Stimulated activated naive CD8-positive, alpha-beta T cell treated with anti-CD3 and anti-CD28 coated beads, Interleukin-15, amount 100 ng/mL, for 72 hours (primary cell): ENCODE data around the gene HTRA1.

Source experiments
- ATAC-seq: fragments of 150-1000 bp; cut with Tn5 transposase; 2 replicates; pipeline ENCODE4 v1.10.0; 2021; ENCODE audit warnings: mild to moderate bottlenecking, moderate library complexity
- DNase-seq, 2 donors: peaks; one replicate each; pipeline ENCODE4 v3.0.0; 2021 to 2022
- H3K27ac Mint-ChIP-seq, 2 donors: one replicate each; pipeline ENCODE4 v1.8.0; 2022; ENCODE audit warnings: mild to moderate bottlenecking in 2 of 2, mixed read lengths in 2 of 2, moderate library complexity in 2 of 2
- H3K27me3 Mint-ChIP-seq: one replicate; pipeline ENCODE4 v1.8.0; 2022; ENCODE audit warnings: mixed read lengths
- H3K4me1 Mint-ChIP-seq: one replicate; pipeline ENCODE4 v1.8.0; 2022; ENCODE audit warnings: mild to moderate bottlenecking, mixed read lengths
- H3K4me3 Mint-ChIP-seq, 2 donors: one replicate each; pipeline ENCODE4 v1.8.0; 2022; ENCODE audit warnings: mild to moderate bottlenecking in 2 of 2, mixed read lengths in 2 of 2, moderate library complexity in 1 of 2
- H3K9me3 Mint-ChIP-seq, 2 donors: one replicate each; pipeline ENCODE4 v1.8.0; 2022; ENCODE audit warnings: mixed read lengths in 2 of 2

HTRA1 gene

GRCh38 chr10:122463466-122464249, 2.3 kb downstream of the HTRA1 start:
- peaks cover 29% of the 10 kb centered on the region for H3K4me1 Mint-ChIP-seq
- DNase-seq (no peak), ATAC-seq (no peak)
- no peak overlapping the region for H3K4me3 Mint-ChIP-seq
- H3K9me3 Mint-ChIP-seq = no peaks in the 10 kb centered on the region
- peaks cover 89% of the 10 kb centered on the region for H3K27me3 Mint-ChIP-seq
- H3K27ac Mint-ChIP-seq = peak overlapping the region in 1 of 2 donors; percentile 3

- ATAC-seq = no peak
- H3K9me3 Mint-ChIP-seq = no peaks in the 10 kb centered on the region
- no peak for DNase-seq
- no peak overlapping the region for H3K4me3 Mint-ChIP-seq
- peaks cover 26% of the 10 kb centered on the region for H3K4me1 Mint-ChIP-seq
- peaks cover 89% of the 10 kb centered on the region for H3K27me3 Mint-ChIP-seq
- no peak overlapping the region for H3K27ac Mint-ChIP-seq
These were observed 2.8 kb downstream of the HTRA1 start for GRCh38 chr10:122464250-122464510.

- H3K4me1 Mint-ChIP-seq = peaks cover 22% of the 10 kb centered on the region
- H3K27me3 Mint-ChIP-seq = peaks cover 89% of the 10 kb centered on the region
- H3K27ac Mint-ChIP-seq = no peak overlapping the region
- DNase-seq = no peak
- no peak overlapping the region for H3K4me3 Mint-ChIP-seq
- ATAC-seq = no peak
- H3K9me3 Mint-ChIP-seq = no peaks in the 10 kb centered on the region
These were observed 3.2 kb downstream of the HTRA1 start for GRCh38 chr10:122464586-122464985.

- Mint-ChIP-seq H3K4me1 (peaks cover 14% of the 10 kb centered on the region), H3K27me3 (peaks cover 89% of the 10 kb centered on the region), H3K9me3 (no peaks in the 10 kb centered on the region), H3K27ac (no peak overlapping the region), H3K4me3 (no peak overlapping the region)
- DNase-seq = no peak
- no peak for ATAC-seq
These were observed 4.2 kb downstream of the HTRA1 start for GRCh38 chr10:122465401-122466040.

DNA sequence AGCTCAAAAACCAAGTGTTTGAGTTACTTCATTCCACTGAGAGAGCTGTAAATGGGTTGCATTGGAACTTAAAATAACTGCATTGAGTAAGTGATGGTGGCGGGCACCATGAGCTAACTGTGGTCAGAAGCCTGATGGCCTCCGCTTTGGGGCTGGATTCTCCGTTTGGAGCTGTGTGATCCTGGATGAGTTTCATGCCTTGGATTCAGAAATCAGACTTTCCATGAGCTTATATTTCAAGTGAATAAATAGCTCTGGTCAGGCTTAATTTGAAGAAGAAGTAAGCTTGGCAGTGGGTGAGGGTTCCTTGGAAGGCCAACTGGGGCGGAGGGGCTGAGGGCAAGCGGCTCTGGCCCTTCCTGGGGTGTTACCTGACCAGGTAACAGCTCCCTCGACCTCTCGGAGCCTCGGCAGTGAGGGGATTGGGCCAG, 5.6 kb downstream of the HTRA1 start:
- peaks cover 9% of the 10 kb centered on the region for H3K4me1 Mint-ChIP-seq
- H3K27ac Mint-ChIP-seq = no peak overlapping the region
- no peak for ATAC-seq
- H3K9me3 Mint-ChIP-seq = no peaks in the 10 kb centered on the region
- peaks cover 96% of the 10 kb centered on the region for H3K27me3 Mint-ChIP-seq
- DNase-seq = no peak
- H3K4me3 Mint-ChIP-seq = no peak overlapping the region

- no peak for DNase-seq
- H3K27me3 Mint-ChIP-seq = peaks cover 90% of the 10 kb centered on the region
- no peak overlapping the region for H3K27ac Mint-ChIP-seq
- no peaks in the 10 kb centered on the region for H3K9me3 Mint-ChIP-seq
- no peak overlapping the region for H3K4me3 Mint-ChIP-seq
- H3K4me1 Mint-ChIP-seq = peaks cover 4% of the 10 kb centered on the region
- ATAC-seq = no peak
These were observed 6.3 kb downstream of the HTRA1 start for GRCh38 chr10:122467701-122468100.

DNA sequence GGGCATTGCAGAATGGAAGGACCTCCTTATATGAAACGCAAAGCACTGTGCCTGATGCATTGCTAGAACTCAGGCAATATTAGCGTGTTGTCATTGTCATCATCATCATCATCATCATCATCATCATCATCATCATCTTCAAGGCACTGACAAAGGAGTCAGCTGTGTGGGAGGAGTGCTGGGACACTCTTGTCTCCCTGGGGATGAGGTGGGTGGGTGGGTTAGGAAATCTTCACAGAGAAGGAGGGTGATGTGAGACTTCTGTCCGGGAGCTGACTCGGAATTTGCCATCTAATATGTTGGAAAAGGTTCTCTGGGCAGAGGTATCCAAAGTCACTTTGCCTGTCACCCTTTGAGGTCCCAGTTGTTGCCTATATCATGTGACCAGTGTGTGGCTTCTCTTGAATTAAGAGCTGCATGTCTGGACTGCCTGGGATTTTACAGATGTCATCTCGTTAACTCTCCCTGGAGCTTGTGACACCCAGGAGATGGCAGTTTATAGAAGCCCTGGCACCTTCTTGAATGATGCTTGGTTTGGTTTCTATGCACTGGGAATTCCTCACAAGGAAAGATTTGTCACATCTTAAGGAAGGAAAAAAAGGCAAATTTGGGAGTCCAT, 7.1 kb downstream of the HTRA1 start:
- no peaks in the 10 kb centered on the region for H3K9me3 Mint-ChIP-seq
- H3K4me1 Mint-ChIP-seq = no peaks in the 10 kb centered on the region
- H3K4me3 Mint-ChIP-seq = no peak overlapping the region
- DNase-seq (no peak), ATAC-seq (no peak)
- no peak overlapping the region for H3K27ac Mint-ChIP-seq
- H3K27me3 Mint-ChIP-seq = peaks cover 82% of the 10 kb centered on the region

DNA sequence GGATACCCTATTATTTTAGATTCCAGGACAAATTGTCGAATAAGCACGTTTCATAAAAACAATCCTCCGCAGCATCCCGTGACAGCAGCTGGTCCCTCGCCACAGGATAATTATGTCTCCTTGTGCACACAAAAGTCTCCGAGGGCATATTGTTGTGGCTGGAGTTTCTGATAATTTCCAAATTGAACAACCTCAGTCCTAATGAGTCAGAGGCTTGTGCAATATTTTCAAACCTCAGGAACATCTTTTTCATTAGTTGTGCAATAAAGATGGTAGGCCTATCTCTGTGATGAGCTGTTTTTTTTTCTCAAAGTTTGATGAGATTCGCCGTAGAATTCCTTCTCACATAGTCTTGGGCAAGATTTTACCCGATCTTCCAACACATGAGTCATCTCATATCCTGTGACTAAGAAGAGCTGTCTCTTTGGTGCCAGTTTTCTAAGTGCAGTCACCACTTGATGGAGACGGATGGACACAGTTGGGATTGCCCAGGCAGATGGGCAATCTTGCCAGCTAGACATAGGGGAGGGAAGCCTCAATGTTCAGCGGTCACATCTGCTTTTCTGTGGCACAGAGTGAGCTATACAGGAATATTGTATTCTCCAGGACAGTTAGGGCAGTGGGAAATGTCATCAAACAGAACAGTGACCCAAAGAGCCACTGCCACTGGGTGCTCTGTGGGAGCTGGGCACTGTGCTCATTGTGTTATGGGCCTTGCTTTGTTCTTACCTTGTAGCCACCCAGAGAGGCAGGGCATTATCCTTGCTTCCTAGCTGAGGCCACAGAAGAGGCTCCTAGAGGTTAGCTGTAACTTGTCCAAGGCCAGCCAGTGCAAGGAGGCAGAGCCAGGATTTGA, 7.8 kb downstream of the HTRA1 start:
- Mint-ChIP-seq H3K27me3 (peaks cover 79% of the 10 kb centered on the region), H3K4me3 (no peak overlapping the region), H3K4me1 (peaks cover 4% of the 10 kb centered on the region), H3K9me3 (no peaks in the 10 kb centered on the region), H3K27ac (no peak overlapping the region)
- ATAC-seq = no peak
- DNase-seq = no peak

GRCh38 chr10:122469848-122470247, 8.5 kb downstream of the HTRA1 start:
- peaks cover 11% of the 10 kb centered on the region for H3K4me1 Mint-ChIP-seq
- H3K9me3 Mint-ChIP-seq = no peaks in the 10 kb centered on the region
- ATAC-seq = no peak
- H3K4me3 Mint-ChIP-seq = no peak overlapping the region
- peaks cover 79% of the 10 kb centered on the region for H3K27me3 Mint-ChIP-seq
- no peak for DNase-seq
- H3K27ac Mint-ChIP-seq = no peak overlapping the region

DNA sequence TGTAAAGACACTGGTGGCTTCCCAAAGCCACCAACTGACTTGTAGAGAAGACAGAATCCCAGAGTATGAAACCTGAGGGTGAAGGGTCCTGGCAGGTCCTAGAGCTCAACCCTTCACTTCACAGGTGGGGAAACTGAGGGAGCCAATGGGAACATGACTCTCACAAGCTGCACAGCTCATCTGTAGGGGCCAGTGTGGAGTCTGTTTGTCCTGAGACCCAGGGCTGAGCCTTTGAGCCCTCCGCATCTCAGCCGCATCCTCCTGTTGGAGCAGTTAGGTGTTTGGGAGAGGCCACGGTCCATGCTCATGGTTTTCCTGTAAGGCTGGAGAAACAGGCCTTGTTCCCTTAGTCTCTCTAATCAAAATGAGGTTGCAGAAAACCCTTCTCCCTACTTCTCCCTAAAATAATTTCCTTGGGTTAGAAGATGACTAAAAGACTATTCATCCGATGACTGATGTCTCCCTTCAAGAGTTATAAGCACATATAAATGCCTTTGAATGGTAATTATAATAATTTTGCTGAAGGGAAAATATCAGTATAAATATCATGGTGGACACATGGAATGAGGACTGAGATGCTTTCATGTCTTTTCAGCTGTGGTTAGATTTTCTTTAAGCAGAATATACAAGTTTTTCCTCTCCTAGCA, 10.3 kb downstream of the HTRA1 start:
- H3K9me3 Mint-ChIP-seq = no peaks in the 10 kb centered on the region
- DNase-seq (no peak), ATAC-seq (no peak)
- H3K27me3 Mint-ChIP-seq = peaks cover 77% of the 10 kb centered on the region
- H3K4me3 Mint-ChIP-seq = no peak overlapping the region
- no peak overlapping the region for H3K27ac Mint-ChIP-seq
- peaks cover 16% of the 10 kb centered on the region for H3K4me1 Mint-ChIP-seq

DNA sequence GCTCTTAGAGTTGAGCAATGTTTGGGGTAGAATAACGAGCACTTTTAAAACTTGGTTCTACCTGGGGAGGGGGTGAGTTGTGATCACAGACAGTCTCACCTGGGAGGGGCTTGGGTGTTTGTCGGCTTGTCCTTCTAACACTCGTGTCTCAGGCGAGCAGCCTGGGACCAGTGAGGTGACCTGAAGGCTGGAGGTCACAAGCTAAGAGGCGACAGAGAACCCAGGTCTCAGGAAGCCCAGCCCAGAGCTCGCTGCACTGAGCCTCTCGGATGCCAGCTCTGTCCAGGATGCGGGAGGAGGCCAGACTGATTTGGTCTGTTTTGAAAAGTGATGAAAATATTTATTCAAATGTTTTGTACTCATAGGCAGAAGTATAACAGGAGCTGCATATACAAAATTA, 11.8 kb downstream of the HTRA1 start:
- ATAC-seq (no peak), DNase-seq (no peak)
- Mint-ChIP-seq H3K4me1 (peaks cover 16% of the 10 kb centered on the region), H3K27me3 (peaks cover 63% of the 10 kb centered on the region), H3K4me3 (no peak overlapping the region), H3K9me3 (no peaks in the 10 kb centered on the region), H3K27ac (no peak overlapping the region)

DNA sequence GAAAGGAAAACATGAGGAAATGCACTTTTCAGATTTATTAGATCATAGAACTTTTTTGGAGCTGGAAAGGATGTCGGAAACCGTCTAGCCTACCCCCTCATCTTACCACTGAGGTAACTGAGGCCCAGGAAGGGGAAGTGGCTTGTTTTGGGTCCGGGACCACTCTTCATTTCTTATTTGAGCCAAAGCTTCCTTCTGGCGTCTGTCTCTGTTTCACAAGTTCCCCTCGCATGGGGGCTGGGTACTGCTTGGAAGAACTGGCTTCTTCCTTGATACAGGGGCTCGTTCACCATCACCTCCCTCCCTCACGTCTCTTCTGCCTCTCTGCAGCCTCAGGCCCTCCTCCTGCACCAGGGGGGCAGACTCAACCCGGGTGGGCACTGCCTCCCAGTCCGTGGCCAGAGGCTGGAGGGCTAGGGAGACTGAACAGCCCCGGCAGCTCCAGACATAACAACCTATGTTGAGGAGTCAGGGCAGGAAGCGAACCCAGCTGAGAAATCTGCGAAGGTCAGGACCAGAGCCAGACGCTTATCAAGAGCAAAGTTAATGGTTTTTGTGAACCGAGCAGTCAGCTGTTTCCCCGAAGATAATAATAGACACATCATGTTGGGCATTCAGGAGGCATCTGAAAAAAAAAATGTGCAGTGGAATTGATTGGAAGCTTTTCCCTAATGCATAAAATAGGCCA, 12.9 kb downstream of the HTRA1 start:
- H3K4me1 Mint-ChIP-seq = peaks cover 16% of the 10 kb centered on the region
- DNase-seq (no peak), ATAC-seq (peak; percentile 26)
- no peaks in the 10 kb centered on the region for H3K9me3 Mint-ChIP-seq
- peaks cover 59% of the 10 kb centered on the region for H3K27me3 Mint-ChIP-seq
- H3K27ac Mint-ChIP-seq = peak overlapping the region; percentile 31 to 91
- peak overlapping the region in 1 of 2 donors; percentile 50 for H3K4me3 Mint-ChIP-seq

DNA sequence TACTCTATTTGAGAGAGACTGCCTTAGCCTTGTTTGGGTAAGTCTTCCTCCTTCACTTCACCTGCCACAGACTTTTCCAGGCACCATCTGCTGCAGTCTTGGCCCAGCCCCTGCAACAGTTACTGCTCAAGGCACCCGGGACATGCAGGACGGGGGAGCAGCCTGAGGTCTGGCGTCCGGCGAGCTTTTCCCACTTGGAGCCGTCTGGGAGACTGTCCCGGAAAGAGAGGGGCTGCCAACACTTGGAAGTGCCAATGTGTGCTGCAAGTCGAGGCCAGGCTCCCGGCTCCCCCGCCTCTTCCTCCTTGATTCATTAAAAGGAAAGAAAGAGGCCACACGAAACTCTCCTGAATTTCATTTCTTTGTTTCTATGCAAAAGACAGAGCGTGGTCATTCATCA, 13.7 kb downstream of the HTRA1 start:
- H3K4me1 Mint-ChIP-seq = peaks cover 16% of the 10 kb centered on the region
- ATAC-seq (no peak), DNase-seq (no peak)
- no peak overlapping the region for H3K27ac Mint-ChIP-seq
- no peak overlapping the region for H3K4me3 Mint-ChIP-seq
- no peaks in the 10 kb centered on the region for H3K9me3 Mint-ChIP-seq
- H3K27me3 Mint-ChIP-seq = peaks cover 59% of the 10 kb centered on the region

GRCh38 chr10:122475591-122476332, 14.4 kb downstream of the HTRA1 start:
- H3K27ac Mint-ChIP-seq = no peak overlapping the region
- ATAC-seq (no peak), DNase-seq (no peak)
- peaks cover 55% of the 10 kb centered on the region for H3K27me3 Mint-ChIP-seq
- H3K4me1 Mint-ChIP-seq = peaks cover 16% of the 10 kb centered on the region
- H3K4me3 Mint-ChIP-seq = no peak overlapping the region
- no peaks in the 10 kb centered on the region for H3K9me3 Mint-ChIP-seq
